GM23248 (cell line): ENCODE data around the gene CAMKMT.

ENCODE experiments used
- EZH2 ChIP-seq: fragments of 200-600 bp; sonication (generic); IDR thresholded peaks from 2 replicates; pipeline ENCODE4 v1.6.1; 2018; ENCODE audit warnings: antibody characterized with exemption, mild to moderate bottlenecking; ENCODE audit not compliant: insufficient read depth, poor library complexity, severe bottlenecking
- EZH2phosphoT487 ChIP-seq: fragments of 200-600 bp; sonication (generic); IDR thresholded peaks from 2 replicates; pipeline ENCODE4 v1.6.1; 2018; ENCODE audit warnings: antibody characterized with exemption, moderate library complexity, mild to moderate bottlenecking, low read depth; ENCODE audit not compliant: insufficient read depth

- no peak for TF ChIP-seq EZH2phosphoT487
- TF ChIP-seq EZH2 = no peak
Measured at GRCh38 chr2:44321360-44321759, 40.4 kb upstream of the CAMKMT start.
